Measurements from ENCODE around the gene TMEM115.

DNA sequence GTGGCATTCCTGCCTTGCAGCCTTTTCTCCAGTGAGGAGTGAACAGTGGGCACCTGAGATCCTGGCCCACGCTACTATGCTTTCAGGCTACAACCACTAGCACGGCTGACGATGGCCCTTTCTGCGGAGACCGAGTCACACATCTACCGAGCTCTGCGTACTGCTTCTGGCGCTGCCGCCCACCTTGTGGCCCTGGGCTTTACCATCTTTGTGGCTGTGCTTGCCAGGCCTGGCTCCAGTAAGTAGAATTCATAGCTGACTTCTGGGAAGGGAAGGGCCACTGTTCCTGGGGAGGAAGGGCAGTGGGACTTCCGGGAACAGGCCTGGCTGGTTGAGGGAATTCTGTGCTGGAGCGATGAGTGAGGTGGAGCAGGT lies 8.0 kb downstream of the TMEM115 start:
- TF ChIP-seq, protein P1, sequence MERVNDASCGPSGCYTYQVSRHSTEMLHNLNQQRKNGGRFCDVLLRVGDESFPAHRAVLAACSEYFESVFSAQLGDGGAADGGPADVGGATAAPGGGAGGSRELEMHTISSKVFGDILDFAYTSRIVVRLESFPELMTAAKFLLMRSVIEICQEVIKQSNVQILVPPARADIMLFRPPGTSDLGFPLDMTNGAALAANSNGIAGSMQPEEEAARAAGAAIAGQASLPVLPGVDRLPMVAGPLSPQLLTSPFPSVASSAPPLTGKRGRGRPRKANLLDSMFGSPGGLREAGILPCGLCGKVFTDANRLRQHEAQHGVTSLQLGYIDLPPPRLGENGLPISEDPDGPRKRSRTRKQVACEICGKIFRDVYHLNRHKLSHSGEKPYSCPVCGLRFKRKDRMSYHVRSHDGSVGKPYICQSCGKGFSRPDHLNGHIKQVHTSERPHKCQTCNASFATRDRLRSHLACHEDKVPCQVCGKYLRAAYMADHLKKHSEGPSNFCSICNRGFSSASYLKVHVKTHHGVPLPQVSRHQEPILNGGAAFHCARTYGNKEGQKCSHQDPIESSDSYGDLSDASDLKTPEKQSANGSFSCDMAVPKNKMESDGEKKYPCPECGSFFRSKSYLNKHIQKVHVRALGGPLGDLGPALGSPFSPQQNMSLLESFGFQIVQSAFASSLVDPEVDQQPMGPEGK (CRISPR knock-in tag; IDR thresholded peaks at IDR 0.05; ENCODE audit: borderline replicate concordance): no peak
- TF ChIP-seq ARNTL (CRISPR knock-in tag; IDR thresholded peaks at IDR 0.05; ENCODE audit: borderline replicate concordance, low read depth) (no peak), ZNF70 (CRISPR knock-in tag; IDR thresholded peaks at IDR 0.05) (no peak), TCF4 (CRISPR knock-in tag; IDR thresholded peaks at IDR 0.05; ENCODE audit: borderline replicate concordance) (no peak), RARB (CRISPR knock-in tag; IDR thresholded peaks at IDR 0.05) (no peak), GLIS3 (CRISPR knock-in tag; IDR thresholded peaks at IDR 0.05) (no peak), CREB5 (CRISPR knock-in tag; IDR thresholded peaks at IDR 0.05; ENCODE audit: low read depth) (no peak), BACH2 (CRISPR knock-in tag; IDR thresholded peaks at IDR 0.05; ENCODE audit: borderline replicate concordance) (no peak), ZFP3 (CRISPR knock-in tag; IDR thresholded peaks at IDR 0.05) (no peak), ZNF565 (CRISPR knock-in tag; conservative IDR thresholded peaks at IDR 0.05; ENCODE audit: low read depth) (no peak), POU6F1 (CRISPR knock-in tag; IDR thresholded peaks at IDR 0.05; ENCODE audit: borderline replicate concordance, low read depth) (no peak), ISL1 (CRISPR knock-in tag; IDR thresholded peaks at IDR 0.05) (no peak), ESRRG (CRISPR knock-in tag; IDR thresholded peaks at IDR 0.05) (no peak)

Measured in SK-N-SH treated with all-trans-retinoic acid at 6 μM for 48 hours (cell line).